ENCODE results near the gene MAP7.

The MAP7 gene

DNA sequence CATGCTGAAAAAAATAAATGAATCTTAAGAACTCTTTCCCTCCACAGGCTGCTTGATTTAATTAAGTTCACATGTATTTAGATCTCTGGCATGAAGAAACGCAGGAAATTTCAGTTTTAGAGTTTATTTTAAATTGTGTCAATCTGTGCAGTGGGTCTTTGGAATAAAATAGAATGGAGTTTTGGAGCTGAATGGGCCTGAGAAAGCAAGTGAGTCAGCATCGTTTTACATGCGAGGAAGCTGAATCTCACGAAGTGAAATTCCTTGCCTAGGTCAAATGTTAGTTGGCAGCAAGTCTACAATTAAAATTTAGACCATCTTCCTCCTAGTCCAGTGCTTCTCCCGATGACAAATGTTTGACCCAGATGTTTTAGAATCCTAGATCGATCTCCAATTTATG lies 22.4 kb downstream of the MAP7 start:
- no peak for DNase-seq

DNA sequence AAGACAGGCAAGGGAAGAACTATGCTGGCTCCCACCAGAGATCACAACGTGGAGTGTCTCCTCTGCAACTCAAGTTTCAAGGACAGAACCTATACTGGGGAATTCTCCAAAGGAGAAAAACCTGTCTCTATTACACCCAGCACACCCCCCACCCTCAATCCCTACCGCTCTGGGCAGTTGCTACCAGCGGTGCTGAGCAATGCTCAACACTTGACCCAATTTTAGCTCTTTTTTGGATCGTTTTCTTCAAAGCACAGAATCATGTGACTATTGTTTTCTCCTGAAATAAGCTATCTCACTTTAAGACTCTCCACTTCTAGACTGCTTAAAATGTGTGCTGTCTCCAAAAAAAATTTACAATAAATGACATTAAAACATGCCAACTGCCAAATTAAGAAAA lies 23.3 kb downstream of the MAP7 start:
- no peak for DNase-seq

DNA sequence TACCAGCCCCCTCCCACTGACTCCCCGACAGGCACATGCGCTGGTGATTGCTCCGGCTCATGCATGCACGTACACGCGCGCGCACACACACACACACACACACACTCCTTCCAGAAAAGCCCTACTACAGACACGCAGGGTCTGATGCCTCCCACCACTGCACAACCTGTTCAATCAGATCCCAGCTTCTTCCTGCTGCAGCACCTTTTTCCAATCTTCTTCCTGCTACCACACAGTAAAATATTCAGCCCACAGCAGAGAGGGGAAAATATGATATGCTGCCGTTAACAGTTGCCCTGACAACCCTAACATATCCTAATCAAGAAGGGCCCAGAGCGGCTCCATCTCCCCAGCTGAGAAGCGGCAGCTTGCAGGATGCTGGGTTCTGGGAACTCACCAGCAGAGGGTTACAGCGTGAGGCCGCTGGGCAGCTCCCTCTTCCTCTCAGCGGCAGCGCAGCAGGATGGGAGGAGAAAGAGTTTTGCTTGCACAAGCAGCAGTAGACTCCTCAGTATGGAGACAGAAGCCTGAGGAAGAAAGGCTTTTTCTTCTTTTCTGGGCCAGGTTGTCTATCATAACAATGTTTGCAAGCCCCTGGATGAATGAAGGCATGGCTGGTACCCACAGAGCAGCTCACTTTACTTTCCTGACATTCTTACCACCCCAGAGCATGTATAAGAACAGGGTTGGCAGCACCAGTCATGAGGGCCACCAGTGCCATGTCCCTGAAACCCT lies 23.9 kb downstream of the MAP7 start:
- DNase-seq, result peak; percentile 71

DNA sequence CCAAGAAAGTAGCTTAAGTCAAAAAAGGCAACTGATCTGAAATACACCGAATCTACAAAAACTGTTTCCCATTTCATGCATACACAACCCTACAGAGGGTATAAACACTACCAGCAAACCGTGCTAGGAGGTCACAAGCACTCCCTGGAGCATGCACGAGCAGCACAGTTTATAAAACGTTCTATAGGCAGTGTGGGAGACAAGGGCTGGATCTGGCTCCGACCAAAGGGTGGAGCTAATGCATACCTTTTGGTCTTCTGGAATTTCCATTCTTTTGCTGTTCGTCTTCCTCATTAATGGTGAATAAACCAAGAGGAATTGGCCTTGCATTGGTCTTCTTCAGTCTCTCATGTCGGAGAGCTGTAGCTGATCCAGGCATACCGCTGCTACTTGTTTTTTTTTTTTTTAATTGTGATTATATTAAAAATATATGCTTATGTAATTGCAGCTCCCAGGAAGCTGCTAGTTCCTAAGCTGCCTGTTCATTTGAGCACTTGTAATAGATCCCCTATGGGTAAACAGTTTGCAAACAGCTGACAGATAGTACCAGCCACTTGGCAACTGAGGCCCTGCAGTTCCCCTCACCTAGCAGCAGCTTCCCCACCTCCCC lies 24.5 kb downstream of the MAP7 start:
- DNase-seq, result peak; percentile 12

DNA sequence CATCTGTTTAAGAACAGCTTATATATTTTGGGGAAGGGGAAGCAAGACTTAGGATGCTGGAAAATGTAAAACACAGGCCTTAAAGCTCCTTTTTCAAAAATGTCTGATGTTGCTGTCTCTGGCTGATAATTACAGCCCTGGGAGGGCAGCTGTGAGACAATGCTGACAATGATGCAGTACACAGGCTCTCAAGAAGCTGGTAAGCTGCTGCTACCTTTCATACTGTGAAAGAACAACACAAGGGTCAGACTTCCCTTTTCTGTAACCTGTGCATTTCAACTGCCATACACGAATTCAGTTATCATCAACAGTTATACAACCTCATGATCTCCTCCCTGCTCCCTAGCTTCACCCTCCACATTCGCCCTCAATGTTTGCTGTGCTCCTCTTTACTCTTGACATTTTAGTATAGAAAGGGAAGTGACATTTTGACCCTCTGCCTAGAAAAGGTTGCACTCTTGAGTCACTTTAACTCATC lies 25.2 kb downstream of the MAP7 start:
- DNase-seq, result peak; percentile 63

DNA sequence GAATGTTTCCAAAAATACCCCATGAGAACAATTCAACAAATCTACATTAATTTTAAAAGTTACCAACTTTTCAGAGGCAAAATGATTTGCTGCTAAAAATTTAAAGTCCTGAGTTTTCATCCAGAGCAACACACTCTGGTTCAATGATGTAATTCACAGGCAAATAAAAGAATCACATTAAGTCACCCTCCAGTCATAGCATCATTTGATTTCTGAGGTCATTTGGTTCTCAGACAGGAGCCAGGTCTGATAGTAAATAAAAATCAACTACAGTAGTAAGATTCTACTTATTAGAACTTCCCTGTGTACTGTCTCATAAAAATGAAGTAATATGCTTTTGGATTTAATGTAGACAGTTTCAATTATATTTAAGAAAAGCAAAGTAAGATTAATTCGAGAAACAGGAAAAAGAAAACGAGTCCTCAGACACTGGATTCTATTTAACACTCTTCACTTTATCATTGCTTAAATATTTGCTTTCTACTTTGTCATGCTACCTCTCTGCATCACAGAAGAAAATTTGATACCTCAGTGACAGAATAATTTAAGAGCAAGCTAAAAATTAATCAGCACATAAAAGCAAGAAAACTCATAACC lies 25.8 kb downstream of the MAP7 start:
- DNase-seq, result peak; percentile 63

DNA sequence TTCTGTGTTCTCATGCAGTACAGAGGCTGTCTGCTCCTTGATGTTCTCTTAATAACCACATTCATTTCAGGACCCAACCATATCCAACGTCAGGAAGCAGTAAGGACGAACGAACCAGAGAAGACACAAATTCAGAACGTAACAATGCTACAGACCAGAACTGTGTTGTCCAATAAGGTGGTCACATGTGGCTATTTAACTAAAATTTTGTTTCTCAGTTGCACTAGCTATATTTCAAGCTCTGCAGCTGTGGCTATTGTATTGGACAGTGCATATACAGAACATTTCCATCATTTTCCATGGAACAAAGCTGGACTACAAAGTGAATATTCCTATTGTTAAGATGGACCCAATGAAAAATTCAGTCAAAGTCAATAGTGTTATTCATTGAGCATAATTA lies 27.0 kb downstream of the MAP7 start:
- DNase-seq, result no peak

DNA sequence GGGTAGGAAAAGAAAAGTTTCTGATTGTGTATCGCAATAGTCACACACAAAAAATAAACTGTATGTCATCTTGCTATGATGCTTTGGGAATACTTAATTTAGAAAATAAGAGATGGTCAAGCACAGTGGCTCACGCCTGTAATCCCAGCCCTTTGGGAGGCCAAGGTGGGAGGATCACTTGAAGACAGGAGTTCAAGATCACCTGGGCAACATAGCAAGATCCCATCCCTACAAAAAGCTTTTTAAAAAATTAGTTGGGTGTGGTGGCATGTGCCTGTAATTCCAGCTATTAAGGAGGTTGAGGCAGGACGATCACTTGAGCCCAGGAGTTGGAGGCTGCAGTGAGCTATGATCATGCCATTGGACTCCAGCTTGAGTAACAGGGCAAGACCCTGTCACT lies 27.6 kb downstream of the MAP7 start:
- DNase-seq, result no peak

DNA sequence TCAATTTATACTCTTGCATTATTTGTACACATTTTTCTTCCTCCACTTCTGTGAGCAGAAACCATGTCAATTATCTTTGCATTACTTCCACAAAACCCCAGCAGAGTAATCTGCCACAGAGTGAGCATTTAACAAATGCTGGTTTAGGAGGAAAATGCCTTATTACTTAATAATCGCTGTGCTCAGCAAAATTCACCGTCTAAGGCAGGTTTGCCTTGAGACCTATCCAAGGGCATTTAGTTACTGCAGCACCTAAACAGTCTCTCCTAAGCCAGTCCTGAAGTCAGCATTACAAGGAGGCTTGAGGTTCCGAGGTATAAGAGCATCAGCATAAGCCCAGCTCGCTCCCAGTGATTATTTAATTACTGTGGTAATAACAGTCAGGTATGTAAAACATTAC lies 28.3 kb downstream of the MAP7 start:
- DNase-seq, result no peak

DNA sequence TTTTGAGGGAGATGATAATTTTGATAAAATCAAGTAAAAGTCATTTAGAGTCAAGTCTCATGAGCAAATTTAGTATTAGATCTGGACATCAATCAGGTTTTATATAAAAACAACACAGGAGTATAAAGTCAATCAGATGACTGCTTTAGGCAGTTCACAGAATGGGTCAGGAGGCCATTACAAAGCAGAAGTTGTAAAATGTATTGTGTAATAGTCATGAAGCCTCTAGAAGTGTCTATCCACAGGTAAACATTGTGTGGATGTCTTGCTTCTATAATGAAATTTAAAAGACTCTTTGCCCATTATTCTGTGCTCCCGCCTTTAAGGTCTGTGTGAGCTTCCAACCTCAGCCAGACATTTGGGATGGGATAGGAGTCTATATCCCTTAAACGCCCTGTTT lies 28.8 kb downstream of the MAP7 start:
- DNase-seq, result no peak

DNA sequence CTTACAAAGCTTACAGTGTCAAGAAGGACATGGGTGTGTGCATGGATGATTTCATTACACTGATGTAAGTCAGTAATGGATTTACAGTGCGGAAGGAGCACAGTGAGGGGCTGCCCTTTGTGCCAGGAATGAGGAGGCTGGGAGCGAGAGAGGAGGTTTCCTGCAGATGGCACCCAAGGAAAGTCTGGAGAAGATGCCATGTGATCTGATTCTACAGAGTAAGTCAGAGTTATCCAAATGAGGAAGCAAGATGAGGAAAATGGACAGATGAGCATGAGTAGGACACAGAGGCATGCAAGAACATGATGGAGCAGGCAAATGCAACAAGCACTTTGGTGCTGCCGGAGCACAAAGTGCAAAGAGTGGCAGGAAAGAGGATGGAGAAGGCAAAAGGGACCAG lies 29.7 kb downstream of the MAP7 start:
- no peak for DNase-seq

DNA sequence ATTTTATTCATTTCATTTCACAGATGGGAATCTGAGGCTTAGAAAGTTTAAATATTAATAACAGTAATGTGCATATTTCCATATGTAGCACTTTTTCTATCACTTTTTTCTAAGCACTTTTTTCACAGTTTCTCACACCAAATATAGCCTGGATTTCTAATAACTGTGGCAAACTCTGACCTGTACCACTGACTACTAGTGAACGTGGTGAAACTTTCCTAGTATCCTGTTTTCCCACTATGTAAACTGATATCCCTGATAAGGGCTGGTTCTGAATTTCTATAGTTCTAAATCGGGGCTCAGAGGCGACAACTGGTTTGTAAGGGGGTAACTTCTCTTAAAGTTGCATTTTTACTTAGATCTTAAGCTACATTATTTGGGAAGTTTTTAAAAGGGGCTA lies 32.6 kb downstream of the MAP7 start:
- DNase-seq, result no peak

DNA sequence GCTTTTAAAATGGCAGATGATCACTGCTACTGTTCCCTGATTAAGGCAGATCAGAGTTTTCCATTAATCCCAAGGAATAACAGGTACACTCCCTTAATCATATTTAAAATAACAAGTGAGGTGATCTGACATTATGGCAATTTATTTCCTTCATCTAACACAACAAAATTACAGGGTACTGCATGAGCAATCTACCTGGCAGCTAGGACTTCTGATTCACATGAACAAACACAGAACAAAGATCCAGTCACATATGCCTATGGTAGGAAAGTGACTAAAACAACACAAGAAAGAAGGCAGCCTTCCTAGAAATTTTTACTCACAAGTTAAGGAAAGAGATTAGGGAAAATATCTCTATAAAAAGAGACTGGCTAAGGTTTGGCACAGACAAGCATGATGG lies 33.2 kb downstream of the MAP7 start:
- DNase-seq, result no peak

DNA sequence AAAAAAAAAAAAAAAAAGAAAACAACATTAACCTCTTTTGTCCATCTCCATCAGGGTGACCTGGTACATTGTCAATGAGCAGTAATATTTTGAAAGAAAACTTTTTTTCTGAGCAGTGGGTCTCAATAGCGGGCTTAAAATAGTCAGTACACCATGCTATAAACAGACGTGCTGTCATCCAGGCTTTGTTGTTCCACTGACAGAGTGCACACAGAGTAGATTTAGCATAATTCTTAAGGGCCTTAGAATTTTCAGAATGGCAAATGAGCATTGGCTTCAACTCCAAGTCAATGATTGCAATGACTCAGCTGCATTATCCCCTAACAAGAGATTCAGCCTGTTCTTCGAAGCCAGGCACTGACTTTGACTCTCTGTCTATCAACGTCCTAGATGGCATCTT lies 35.6 kb downstream of the MAP7 start:
- DNase-seq, result no peak

DNA sequence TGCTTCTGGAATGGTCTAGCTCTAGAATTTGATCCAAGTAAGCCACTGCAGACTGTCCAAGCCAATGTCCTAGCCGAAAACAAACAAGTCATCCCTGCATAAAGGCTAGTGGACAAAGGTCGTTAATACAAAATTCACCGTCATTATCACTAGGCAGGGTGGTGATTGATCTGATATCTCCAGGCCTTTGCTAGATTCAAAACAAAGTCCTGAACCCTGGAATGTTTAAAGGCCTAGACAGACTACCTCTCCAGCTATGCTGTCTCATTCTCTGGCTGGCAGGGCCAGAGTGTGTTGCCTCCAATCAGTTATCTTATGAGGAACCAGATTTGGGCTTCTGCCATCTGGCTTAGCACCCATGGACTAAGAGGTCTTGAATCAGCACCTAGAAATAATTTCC lies 38.3 kb downstream of the MAP7 start:
- no peak for DNase-seq

DNA sequence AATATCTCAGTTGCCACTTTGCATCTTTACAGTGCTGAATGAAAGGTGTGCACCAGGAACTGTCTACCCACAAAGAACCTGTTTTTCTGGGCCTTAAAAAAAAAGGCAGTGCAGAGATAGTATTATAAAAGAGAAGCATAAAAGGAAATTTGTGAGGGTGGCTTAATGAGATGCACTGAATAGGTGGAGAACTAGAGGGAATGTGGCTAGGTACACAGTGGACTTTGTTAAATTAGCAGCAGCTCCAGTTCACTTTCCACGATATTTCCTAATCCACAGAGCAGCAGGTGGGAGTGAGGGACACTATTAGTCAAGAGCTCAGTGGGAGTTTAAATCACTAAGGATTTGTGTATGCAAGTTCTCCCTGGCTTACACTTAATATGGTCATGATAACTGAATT lies 38.8 kb downstream of the MAP7 start:
- no peak for DNase-seq

DNA sequence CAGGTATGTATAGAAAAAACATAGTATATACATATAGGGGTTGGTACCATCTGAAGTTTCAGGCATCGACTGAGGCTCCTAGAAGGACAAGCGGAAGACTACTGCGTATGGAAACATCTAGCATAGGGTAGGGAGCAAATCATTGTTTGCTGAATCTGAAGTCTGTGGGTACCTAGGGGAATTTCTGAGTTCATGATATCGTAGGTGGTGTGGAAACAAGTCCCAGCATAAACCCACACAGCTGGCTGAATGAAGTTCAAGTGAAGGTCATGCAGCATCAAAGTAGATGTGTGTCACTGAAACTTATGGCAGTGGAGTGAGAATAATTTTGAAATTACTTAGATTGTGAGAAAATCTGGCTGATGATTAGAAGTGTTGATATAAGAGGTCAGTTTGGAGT lies 39.4 kb downstream of the MAP7 start:
- no peak for DNase-seq

DNA sequence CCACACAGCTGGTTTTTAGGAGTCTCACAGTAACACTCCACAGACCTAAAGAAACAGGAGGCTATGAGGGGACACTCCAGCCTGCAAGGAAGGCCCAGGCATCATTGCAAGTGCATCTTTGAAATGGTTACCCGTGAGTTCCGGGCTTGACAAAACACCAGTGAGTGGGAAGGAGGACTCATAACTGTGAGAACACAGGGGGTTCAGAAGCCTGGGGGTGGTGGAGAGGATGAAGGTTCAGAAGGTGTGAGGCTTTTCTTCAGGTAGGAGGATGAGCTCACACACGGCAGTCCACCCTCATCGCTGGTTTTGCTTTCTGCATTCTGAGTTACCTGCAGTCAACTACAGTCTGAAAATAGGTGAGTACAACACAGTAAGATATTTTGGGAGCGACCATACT lies 39.9 kb downstream of the MAP7 start:
- DNase-seq, result no peak

DNA sequence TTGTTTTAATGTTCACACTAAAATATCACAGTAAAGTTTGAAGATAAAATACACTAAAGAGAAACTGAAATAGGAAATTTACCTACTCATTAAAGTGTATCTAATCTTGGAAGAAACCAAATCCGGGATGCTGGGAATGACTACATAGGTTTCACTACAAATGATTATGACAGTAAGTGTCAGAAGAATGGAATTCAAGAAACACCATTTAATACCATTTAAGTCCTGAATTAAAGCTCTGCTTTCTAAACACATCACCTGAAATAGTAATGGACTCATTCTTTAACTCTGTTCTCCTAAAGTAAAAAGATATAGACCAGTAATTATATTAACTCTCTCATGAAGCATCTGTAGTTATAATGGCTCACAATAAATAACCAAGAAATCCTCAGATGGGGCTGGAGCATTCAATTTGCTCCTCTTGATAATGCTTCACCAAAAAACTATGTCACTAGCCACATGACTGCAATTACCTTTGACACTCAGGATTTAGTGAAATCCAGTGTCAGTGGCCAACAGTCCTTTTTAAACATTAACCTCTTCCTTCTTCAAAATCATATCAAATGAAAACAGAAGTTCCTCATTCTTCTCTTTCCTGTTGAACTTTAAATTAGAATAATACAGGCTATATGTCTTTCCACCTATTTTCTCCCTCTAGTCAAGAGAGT lies 41.4 kb downstream of the MAP7 start:
- DNase-seq, result no peak

DNA sequence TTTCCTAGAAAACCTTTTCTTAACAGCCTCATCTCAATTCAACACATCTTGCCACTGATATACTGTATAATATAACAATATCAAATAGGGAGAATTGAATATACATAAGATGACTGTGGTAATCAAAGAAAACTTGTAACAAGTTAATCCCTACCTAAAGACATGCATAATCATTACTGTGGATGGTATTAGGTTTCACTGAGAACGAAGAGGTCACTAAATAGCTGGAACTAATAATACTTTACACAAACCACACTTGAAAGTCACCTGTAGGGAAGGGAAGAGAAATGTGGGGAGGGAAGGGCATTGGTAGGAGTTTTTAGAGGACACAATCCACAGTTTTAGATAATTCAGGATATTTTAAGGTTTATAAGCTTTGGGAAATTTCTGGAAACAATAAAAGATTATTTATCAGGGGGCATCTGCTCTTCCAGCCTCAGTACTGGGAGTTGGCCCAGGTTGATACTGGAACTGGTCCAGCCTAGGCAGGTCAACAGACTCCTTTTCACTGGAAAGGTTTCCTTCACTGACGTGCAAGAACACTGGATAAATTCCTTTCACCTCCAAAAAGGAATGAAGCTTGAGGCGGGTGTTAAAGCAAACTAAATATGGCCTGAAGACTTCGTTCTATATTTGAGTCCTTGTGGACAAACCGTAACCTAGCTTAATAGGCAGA lies 44.0 kb downstream of the MAP7 start:
- DNase-seq, result no peak

DNA sequence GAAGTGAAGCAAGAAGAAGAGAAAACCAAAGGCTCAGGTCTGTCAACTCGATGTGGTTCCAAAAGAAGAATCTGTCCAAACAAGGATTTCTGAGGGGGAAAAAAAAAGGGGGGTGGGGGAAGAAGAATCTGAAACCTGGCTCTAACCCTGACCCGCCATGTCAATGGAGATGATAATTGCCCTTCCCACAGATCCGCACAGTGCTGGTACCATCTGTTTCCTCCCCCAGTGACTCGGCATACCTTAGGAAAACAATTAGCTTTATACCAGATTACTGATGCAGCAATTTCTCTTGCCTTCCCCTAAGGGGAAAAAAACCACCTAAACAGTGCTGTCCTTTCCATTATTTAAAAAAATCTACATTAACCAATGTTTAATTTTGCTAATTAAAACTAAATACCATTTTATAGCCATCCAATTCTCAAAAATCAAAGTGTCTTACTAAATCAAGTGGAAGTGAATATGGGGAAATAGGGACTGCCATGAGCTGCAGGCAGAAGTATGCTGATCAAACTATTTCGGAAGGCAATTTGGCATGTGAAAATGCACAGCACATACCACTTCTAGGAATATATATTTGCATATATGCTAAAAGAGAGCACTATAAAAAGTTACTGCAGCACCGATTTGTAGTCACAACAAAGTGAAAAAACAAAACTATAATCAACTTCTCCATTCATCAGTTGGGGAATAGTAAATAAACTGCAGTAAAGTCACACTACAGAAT lies 46.8 kb downstream of the MAP7 start:
- DNase-seq, result no peak

DNA sequence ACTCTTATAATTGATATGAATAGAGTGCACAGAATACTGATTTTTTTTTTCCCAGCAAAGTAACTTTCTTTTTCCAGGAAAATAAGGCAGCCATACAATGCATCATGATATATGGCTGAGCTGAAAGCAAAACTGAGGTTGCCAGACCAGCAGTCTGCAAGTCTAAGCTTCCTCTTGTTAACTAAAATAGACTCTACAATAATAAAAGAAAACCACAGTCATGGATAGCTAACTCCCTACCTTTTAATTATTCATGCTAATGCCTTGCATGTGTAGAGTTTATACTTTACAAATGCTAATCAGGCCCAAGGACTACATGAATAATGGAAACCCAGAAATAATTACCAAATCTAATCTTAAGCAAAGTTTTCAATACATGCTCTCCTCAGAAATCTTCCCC lies 47.4 kb downstream of the MAP7 start:
- DNase-seq, result no peak

DNA sequence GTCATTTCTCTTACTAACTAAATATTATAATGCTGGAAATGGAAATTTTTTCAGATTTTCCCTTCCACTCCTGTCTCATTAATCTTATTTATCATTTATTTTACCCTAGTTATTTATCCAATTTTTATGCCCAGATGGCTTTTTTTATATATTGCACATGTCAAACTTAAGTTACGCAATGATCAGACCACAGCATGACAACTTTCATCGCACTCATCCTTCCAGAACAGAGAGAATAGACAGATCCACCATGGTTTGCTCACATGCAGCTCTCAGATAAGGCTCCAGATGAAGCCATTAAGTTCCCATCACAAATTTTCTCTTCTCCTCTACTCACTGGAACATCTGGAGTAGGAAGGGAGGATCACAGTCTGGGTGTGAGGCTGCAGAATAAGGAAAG lies 48.7 kb downstream of the MAP7 start:
- no peak for DNase-seq
